ENCODE measurements around the gene CMTM3.
A peak's percentile ranks its signal among the peaks of the same experiment; 100 is the strongest.
"Not testable (repeated sequence)": the region's sequence is repeated elsewhere in the genome, so short reads cannot be mapped to it uniquely, and the experiment has no call there.

The CMTM3 gene

GRCh38 chr16:66608241-66609138 is 4.0 kb downstream of the CMTM3 start:
- peaks cover 57% of the 10 kb centered on the region for H3K36me3 ChIP-seq
- peaks cover 26 to 33% of the 10 kb centered on the region in 2 experiments for H3K4me1 ChIP-seq (ENCODE audit: control insufficient read depth in 1 of 2, insufficient read depth in 1 of 2, low read depth in 1 of 2, low read length in 1 of 2)
- peaks cover 19% of the 10 kb centered on the region for H3K27me3 ChIP-seq
- no peaks in the 10 kb centered on the region for H3K9me3 ChIP-seq
- H3K4me3 ChIP-seq (ENCODE audit: low read depth in 1 of 2, low read length in 1 of 2): no peak overlapping the region
- peak overlapping the region; percentile 65 for H3K27ac ChIP-seq
- TF ChIP-seq CTCF (IDR thresholded peaks at IDR 0.05): peak; percentile 73

- Histone ChIP-seq H3K4me1 (ENCODE audit: control insufficient read depth in 1 of 2, insufficient read depth in 1 of 2, low read depth in 1 of 2, low read length in 1 of 2) (peaks cover 21 to 27% of the 10 kb centered on the region in 2 experiments), H3K4me3 (ENCODE audit: low read depth in 1 of 2, low read length in 1 of 2) (no peak overlapping the region), H3K27me3 (peaks cover 13% of the 10 kb centered on the region), H3K27ac (no peak overlapping the region), H3K9me3 (no peaks in the 10 kb centered on the region), H3K36me3 (peaks cover 64% of the 10 kb centered on the region)
- TF ChIP-seq CTCF (IDR thresholded peaks at IDR 0.05): no peak
Measured at GRCh38 chr16:66609139-66609510, 4.6 kb downstream of the CMTM3 start.

- peaks cover 18 to 25% of the 10 kb centered on the region in 2 experiments for H3K4me1 ChIP-seq (ENCODE audit: control insufficient read depth in 1 of 2, insufficient read depth in 1 of 2, low read depth in 1 of 2, low read length in 1 of 2)
- H3K36me3 ChIP-seq: peaks cover 75% of the 10 kb centered on the region
- H3K4me3 ChIP-seq (ENCODE audit: low read depth in 1 of 2, low read length in 1 of 2): no peak overlapping the region
- H3K27me3 ChIP-seq: peaks cover 9% of the 10 kb centered on the region
- TF ChIP-seq CTCF (IDR thresholded peaks at IDR 0.05): no peak
- no peak overlapping the region for H3K27ac ChIP-seq
- no peaks in the 10 kb centered on the region for H3K9me3 ChIP-seq
Measured at GRCh38 chr16:66610111-66610820, 5.8 kb downstream of the CMTM3 start.

- H3K27me3 ChIP-seq; H3K4me3 ChIP-seq (ENCODE audit: low read depth in 1 of 2, low read length in 1 of 2); H3K27ac ChIP-seq; H3K9me3 ChIP-seq: not testable (repeated sequence)
- H3K4me1 ChIP-seq (ENCODE audit: control insufficient read depth in 1 of 2, insufficient read depth in 1 of 2, low read depth in 1 of 2, low read length in 1 of 2): peaks cover 8 to 12% of the 10 kb centered on the region in 2 experiments
- peaks cover 87% of the 10 kb centered on the region for H3K36me3 ChIP-seq
Measured at GRCh38 chr16:66611911-66612310, 7.4 kb downstream of the CMTM3 start.

- no peak overlapping the region for H3K27ac ChIP-seq
- peaks cover 8 to 12% of the 10 kb centered on the region in 2 experiments for H3K4me1 ChIP-seq (ENCODE audit: control insufficient read depth in 1 of 2, insufficient read depth in 1 of 2, low read depth in 1 of 2, low read length in 1 of 2)
- H3K9me3 ChIP-seq: no peaks in the 10 kb centered on the region
- peaks cover 87% of the 10 kb centered on the region for H3K36me3 ChIP-seq
- no peak for TF ChIP-seq CTCF (IDR thresholded peaks at IDR 0.05)
- H3K4me3 ChIP-seq (ENCODE audit: low read depth in 1 of 2, low read length in 1 of 2): no peak overlapping the region
- H3K27me3 ChIP-seq: no peaks in the 10 kb centered on the region
Measured at GRCh38 chr16:66612422-66612821, 7.9 kb downstream of the CMTM3 start.

Measured in neutrophil (primary cell).